KG1 (cell line): ENCODE results near the gene ITGB8.

Experiments
- DNase-seq: peaks from one replicate; lab custom pipeline; 2025; lab: John Stamatoyannopoulos, UW

The ITGB8 gene

GRCh38 chr7:20464891-20465290 is 134.2 kb downstream of the ITGB8 start:
- DNase-seq: no peak
